ENCODE data around the gene RNF5.

Gene RNF5

GRCh38 chr6:32163559-32164258 lies 14.5 kb upstream of the RNF5 start:
- CTCF ChIA-PET: interaction anchor here (1.1 kb wide), 1 partner anchor 15 kb away, joined by 3 read pairs; no protein-coding TSS in a partner anchor
- DNase-seq: no peak
- Mint-ChIP-seq H3K27me3 (no peaks in the 10 kb centered on the region), H3K4me3 (no peak overlapping the region), H3K27ac (no peak overlapping the region), H3K36me3 (peaks cover 16% of the 10 kb centered on the region), H3K9me3 (no peaks in the 10 kb centered on the region), H3K4me1 (no peaks in the 10 kb centered on the region)

- peaks cover 19% of the 10 kb centered on the region for H3K36me3 Mint-ChIP-seq
- no peaks in the 10 kb centered on the region for H3K4me1 Mint-ChIP-seq
- H3K4me3 Mint-ChIP-seq: no peak within 1 kb of the TSS
- H3K27ac Mint-ChIP-seq: no peak within 1 kb of the TSS
- DNase-seq: no peak
- H3K27me3 Mint-ChIP-seq: no peaks in the 10 kb centered on the region
- CTCF ChIA-PET: interaction anchor here (1.1 kb wide), 1 partner anchor 16 kb away, joined by 3 read pairs; no protein-coding TSS in a partner anchor
- H3K9me3 Mint-ChIP-seq: no peaks in the 10 kb centered on the region
Observed at GRCh38 chr6:32164295-32164694, 13.9 kb upstream of the RNF5 start, which contains the start of gene EGFL8. Gene EGFL8 (plus strand): TSS chr6:32164595. CDS start chr6:32166166, 1,571 bp downstream.

GRCh38 chr6:32166411-32167061 lies 11.7 kb upstream of the RNF5 start:
- no peaks in the 10 kb centered on the region for H3K4me1 Mint-ChIP-seq
- DNase-seq: no peak
- CTCF ChIA-PET: interaction anchor here (1.9 kb wide), 1 partner anchor 48 kb away, joined by 4 read pairs; no protein-coding TSS in a partner anchor
- H3K36me3 Mint-ChIP-seq: peaks cover 37% of the 10 kb centered on the region
- no peaks in the 10 kb centered on the region for H3K27me3 Mint-ChIP-seq
- H3K4me3 Mint-ChIP-seq: no peak overlapping the region
- H3K27ac Mint-ChIP-seq: no peak overlapping the region
- no peaks in the 10 kb centered on the region for H3K9me3 Mint-ChIP-seq

GRCh38 chr6:32167154-32167760 lies 10.9 kb upstream of the RNF5 start:
- no peak overlapping the region for H3K27ac Mint-ChIP-seq
- H3K36me3 Mint-ChIP-seq: peaks cover 37% of the 10 kb centered on the region
- DNase-seq: no peak
- no peaks in the 10 kb centered on the region for H3K4me1 Mint-ChIP-seq
- H3K4me3 Mint-ChIP-seq: no peak overlapping the region
- H3K9me3 Mint-ChIP-seq: no peaks in the 10 kb centered on the region
- H3K27me3 Mint-ChIP-seq: no peaks in the 10 kb centered on the region
- CTCF ChIA-PET: interaction anchor here (1.9 kb wide), 1 partner anchor 49 kb away, joined by 4 read pairs; no protein-coding TSS in a partner anchor

GRCh38 chr6:32167761-32168262 lies 10.4 kb upstream of the RNF5 start:
- Mint-ChIP-seq H3K4me1 (peaks cover 4% of the 10 kb centered on the region), H3K27me3 (no peaks in the 10 kb centered on the region), H3K27ac (no peak overlapping the region), H3K9me3 (no peaks in the 10 kb centered on the region), H3K4me3 (no peak overlapping the region), H3K36me3 (peaks cover 37% of the 10 kb centered on the region)
- no peak for DNase-seq
- CTCF ChIA-PET: no interaction called here

GRCh38 chr6:32168350-32168749 lies 9.9 kb upstream of the RNF5 start:
- Mint-ChIP-seq H3K9me3 (no peaks in the 10 kb centered on the region), H3K27ac (no peak overlapping the region), H3K4me3 (no peak overlapping the region), H3K4me1 (peaks cover 10% of the 10 kb centered on the region), H3K36me3 (peaks cover 36% of the 10 kb centered on the region), H3K27me3 (no peaks in the 10 kb centered on the region)
- no peak for DNase-seq
- CTCF ChIA-PET: no interaction called here

- CTCF ChIA-PET: no interaction called here
- Mint-ChIP-seq H3K4me3 (no peak overlapping the region), H3K9me3 (no peaks in the 10 kb centered on the region), H3K36me3 (peaks cover 36% of the 10 kb centered on the region), H3K27me3 (no peaks in the 10 kb centered on the region), H3K4me1 (peaks cover 16% of the 10 kb centered on the region), H3K27ac (no peak overlapping the region)
- no peak for DNase-seq
Observed at GRCh38 chr6:32168807-32169591, 9.2 kb upstream of the RNF5 start.

GRCh38 chr6:32170294-32170693 lies 7.9 kb upstream of the RNF5 start:
- no peaks in the 10 kb centered on the region for H3K27me3 Mint-ChIP-seq
- H3K36me3 Mint-ChIP-seq: peaks cover 36% of the 10 kb centered on the region

GRCh38 chr6:32171234-32171633 lies 7.0 kb upstream of the RNF5 start:
- peaks cover 36% of the 10 kb centered on the region for H3K36me3 Mint-ChIP-seq
- peak overlapping the region; percentile 39 for H3K27ac Mint-ChIP-seq
- peaks cover 31% of the 10 kb centered on the region for H3K4me1 Mint-ChIP-seq
- H3K27me3 Mint-ChIP-seq: no peaks in the 10 kb centered on the region
- DNase-seq: no peak
- no peaks in the 10 kb centered on the region for H3K9me3 Mint-ChIP-seq
- H3K4me3 Mint-ChIP-seq: no peak overlapping the region
- CTCF ChIA-PET: interaction anchor here (1.1 kb wide), 1 partner anchor 24 kb away, joined by 3 read pairs; no protein-coding TSS in a partner anchor

More at GRCh38 chr6:32170294-32170693, 7.9 kb upstream of the RNF5 start:
- Mint-ChIP-seq H3K4me3 (no peak overlapping the region), H3K27ac (no peak overlapping the region), H3K4me1 (peaks cover 27% of the 10 kb centered on the region), H3K9me3 (no peaks in the 10 kb centered on the region)
- CTCF ChIA-PET: no interaction called here
- DNase-seq: no peak

GRCh38 chr6:32173051-32173727 lies 5.0 kb upstream of the RNF5 start:
- no peak for DNase-seq

GRCh38 chr6:32174416-32174815 lies 3.8 kb upstream of the RNF5 start:
- H3K9me3 Mint-ChIP-seq: no peaks in the 10 kb centered on the region
- no peaks in the 10 kb centered on the region for H3K27me3 Mint-ChIP-seq
- H3K36me3 Mint-ChIP-seq: peaks cover 30% of the 10 kb centered on the region
- H3K4me3 Mint-ChIP-seq: peak overlapping the region; percentile 85
- H3K4me1 Mint-ChIP-seq: peaks cover 55% of the 10 kb centered on the region
- CTCF ChIA-PET: no interaction called here
- no peak overlapping the region for H3K27ac Mint-ChIP-seq
- DNase-seq: no peak

More at GRCh38 chr6:32173051-32173727, 5.0 kb upstream of the RNF5 start:
- CTCF ChIA-PET: no interaction called here
- Mint-ChIP-seq H3K27ac (peak overlapping the region; percentile 46), H3K4me3 (no peak overlapping the region), H3K9me3 (no peaks in the 10 kb centered on the region), H3K27me3 (no peaks in the 10 kb centered on the region), H3K4me1 (peaks cover 45% of the 10 kb centered on the region), H3K36me3 (peaks cover 28% of the 10 kb centered on the region)

GRCh38 chr6:32175322-32175710 lies 2.9 kb upstream of the RNF5 start:
- peak overlapping the region; percentile 85 for H3K4me3 Mint-ChIP-seq
- H3K9me3 Mint-ChIP-seq: no peaks in the 10 kb centered on the region
- H3K36me3 Mint-ChIP-seq: peaks cover 24% of the 10 kb centered on the region
- H3K4me1 Mint-ChIP-seq: peaks cover 64% of the 10 kb centered on the region
- CTCF ChIA-PET: no interaction called here
- no peak for DNase-seq
- no peak overlapping the region for H3K27ac Mint-ChIP-seq
- H3K27me3 Mint-ChIP-seq: no peaks in the 10 kb centered on the region

GRCh38 chr6:32175711-32176475 lies 2.3 kb upstream of the RNF5 start, which contains the start of gene AGPAT1:
Gene AGPAT1 (minus strand): TSS chr6:32176084. CDS start chr6:32171496, 4,588 bp downstream.
- Mint-ChIP-seq H3K4me3 (peak within 1 kb of the TSS; percentile 85), H3K36me3 (peaks cover 24% of the 10 kb centered on the region), H3K4me1 (peaks cover 70% of the 10 kb centered on the region), H3K27ac (peak within 1 kb of the TSS; percentile 92), H3K27me3 (no peaks in the 10 kb centered on the region), H3K9me3 (no peaks in the 10 kb centered on the region)
- CTCF ChIA-PET: no interaction called here
- peak; percentile 98 for DNase-seq
